NT2/D1 (cell line): ENCODE measurements around the gene TENT4A.

Experiments used
- DNase-seq: peaks from one replicate; pipeline ENCODE4 v3.0.0-alpha.2; 2011; ENCODE audit warnings: low read depth, low spot score
- H3K27me3 ChIP-seq: 2 replicates; pipeline ENCODE4 v1.6.0; 2011; ENCODE audit warnings: mild to moderate bottlenecking; ENCODE audit not compliant: insufficient read length, insufficient read depth
- H3K36me3 ChIP-seq: 2 replicates; pipeline ENCODE4 v1.6.1; 2011; ENCODE audit warnings: mild to moderate bottlenecking, low read length, mixed read lengths; ENCODE audit not compliant: insufficient read depth, insufficient read length
- H3K4me1 ChIP-seq: 2 replicates; pipeline ENCODE4 v1.5.1; 2011; ENCODE audit not compliant: insufficient read depth, insufficient read length
- H3K4me3 ChIP-seq: 2 replicates; pipeline ENCODE4 v1.5.1; 2011; ENCODE audit warnings: low read depth; ENCODE audit not compliant: insufficient read length
- H3K9ac ChIP-seq: 2 replicates; pipeline ENCODE4 v1.6.0; 2011; ENCODE audit warnings: low read depth; ENCODE audit not compliant: insufficient read length
- H3K9me3 ChIP-seq: 2 replicates; pipeline ENCODE4 v1.5.1; 2011; ENCODE audit warnings: mild to moderate bottlenecking, low read length; ENCODE audit not compliant: insufficient read depth
- SUZ12 ChIP-seq: IDR thresholded peaks from 2 replicates; pipeline ENCODE4 v1.6.1; 2011; ENCODE audit not compliant: insufficient read length, insufficient read depth; ENCODE audit errors: extremely low read depth
- YY1 ChIP-seq: IDR thresholded peaks from 2 replicates; pipeline ENCODE4 v1.6.1; 2011; ENCODE audit not compliant: insufficient read length, insufficient read depth
- ZNF274 ChIP-seq: IDR thresholded peaks from 2 replicates; pipeline ENCODE4 v1.6.1; 2011; ENCODE audit warnings: mild to moderate bottlenecking, low read depth, low read length

The TENT4A gene

GRCh38 chr5:6729386-6730310, 16.4 kb downstream of the TENT4A start:
- Histone ChIP-seq H3K9ac (no peak overlapping the region), H3K4me1 (no peaks in the 10 kb centered on the region), H3K4me3 (no peak overlapping the region)

GRCh38 chr5:6730407-6730806, 17.2 kb downstream of the TENT4A start:
- H3K4me3 ChIP-seq = no peak overlapping the region
- no peaks in the 10 kb centered on the region for H3K4me1 ChIP-seq
- H3K9ac ChIP-seq = no peak overlapping the region
- DNase-seq = no peak
- no peaks in the 10 kb centered on the region for H3K9me3 ChIP-seq
- no peaks in the 10 kb centered on the region for H3K27me3 ChIP-seq
- no peak for TF ChIP-seq YY1
- no peak for TF ChIP-seq ZNF274
- no peak for TF ChIP-seq SUZ12
- H3K36me3 ChIP-seq = peaks cover 22% of the 10 kb centered on the region

More at GRCh38 chr5:6729386-6730310, 16.4 kb downstream of the TENT4A start:
- Histone ChIP-seq H3K9me3 (no peaks in the 10 kb centered on the region), H3K36me3 (peaks cover 26% of the 10 kb centered on the region), H3K27me3 (no peaks in the 10 kb centered on the region)
- no peak for TF ChIP-seq SUZ12
- no peak for TF ChIP-seq YY1
- TF ChIP-seq ZNF274 = no peak
- DNase-seq = no peak

GRCh38 chr5:6730807-6731206, 17.6 kb downstream of the TENT4A start:
- H3K27me3 ChIP-seq = no peaks in the 10 kb centered on the region
- no peak overlapping the region for H3K9ac ChIP-seq
- H3K4me3 ChIP-seq = no peak overlapping the region
- TF ChIP-seq YY1 = no peak
- no peak for TF ChIP-seq SUZ12
- TF ChIP-seq ZNF274 = no peak
- no peak for DNase-seq
- no peaks in the 10 kb centered on the region for H3K9me3 ChIP-seq
- peaks cover 18% of the 10 kb centered on the region for H3K36me3 ChIP-seq
- H3K4me1 ChIP-seq = no peaks in the 10 kb centered on the region

DNA sequence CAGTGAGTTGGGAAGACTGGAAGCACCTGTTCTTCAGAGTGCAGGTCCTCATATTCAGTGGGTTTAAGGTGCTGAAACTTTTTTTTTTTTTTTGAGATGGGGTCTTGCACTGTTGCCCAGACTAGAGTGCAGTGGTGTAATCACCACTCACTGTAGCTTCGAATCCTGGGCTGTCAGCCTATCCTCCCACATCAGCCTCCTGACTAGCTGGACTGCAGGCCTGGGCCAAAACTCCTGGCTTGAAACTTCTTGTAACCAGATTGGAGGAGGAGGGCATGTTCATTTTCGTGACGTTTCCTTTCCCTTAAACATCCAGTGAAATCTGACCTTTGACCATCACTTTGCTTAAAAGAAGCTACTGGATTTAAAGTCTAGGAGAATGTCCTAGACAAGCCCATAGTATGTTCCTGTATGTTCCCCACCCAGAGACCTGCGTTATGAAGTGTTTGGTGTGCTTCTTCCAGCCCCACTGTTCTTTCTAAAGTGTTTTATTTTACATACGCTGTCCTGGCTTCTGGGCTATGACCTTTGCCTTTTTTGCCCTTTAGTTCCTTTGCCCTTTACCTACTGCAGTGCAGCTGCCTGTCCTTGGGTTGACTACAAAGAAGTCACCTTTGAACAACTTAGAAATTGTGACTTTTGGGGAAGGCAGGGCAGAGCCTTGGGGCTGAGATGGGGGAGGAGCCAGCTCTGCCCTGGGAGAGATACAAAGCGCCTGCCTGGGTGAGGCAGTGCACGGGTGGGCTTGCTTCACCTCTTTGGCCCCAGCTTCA, 18.4 kb downstream of the TENT4A start:
- Histone ChIP-seq H3K36me3 (peaks cover 15% of the 10 kb centered on the region), H3K9ac (no peak overlapping the region), H3K27me3 (no peaks in the 10 kb centered on the region), H3K4me1 (no peaks in the 10 kb centered on the region), H3K9me3 (no peaks in the 10 kb centered on the region), H3K4me3 (no peak overlapping the region)
- no peak for DNase-seq
- TF ChIP-seq ZNF274 = no peak
- no peak for TF ChIP-seq SUZ12
- TF ChIP-seq YY1 = no peak

DNA sequence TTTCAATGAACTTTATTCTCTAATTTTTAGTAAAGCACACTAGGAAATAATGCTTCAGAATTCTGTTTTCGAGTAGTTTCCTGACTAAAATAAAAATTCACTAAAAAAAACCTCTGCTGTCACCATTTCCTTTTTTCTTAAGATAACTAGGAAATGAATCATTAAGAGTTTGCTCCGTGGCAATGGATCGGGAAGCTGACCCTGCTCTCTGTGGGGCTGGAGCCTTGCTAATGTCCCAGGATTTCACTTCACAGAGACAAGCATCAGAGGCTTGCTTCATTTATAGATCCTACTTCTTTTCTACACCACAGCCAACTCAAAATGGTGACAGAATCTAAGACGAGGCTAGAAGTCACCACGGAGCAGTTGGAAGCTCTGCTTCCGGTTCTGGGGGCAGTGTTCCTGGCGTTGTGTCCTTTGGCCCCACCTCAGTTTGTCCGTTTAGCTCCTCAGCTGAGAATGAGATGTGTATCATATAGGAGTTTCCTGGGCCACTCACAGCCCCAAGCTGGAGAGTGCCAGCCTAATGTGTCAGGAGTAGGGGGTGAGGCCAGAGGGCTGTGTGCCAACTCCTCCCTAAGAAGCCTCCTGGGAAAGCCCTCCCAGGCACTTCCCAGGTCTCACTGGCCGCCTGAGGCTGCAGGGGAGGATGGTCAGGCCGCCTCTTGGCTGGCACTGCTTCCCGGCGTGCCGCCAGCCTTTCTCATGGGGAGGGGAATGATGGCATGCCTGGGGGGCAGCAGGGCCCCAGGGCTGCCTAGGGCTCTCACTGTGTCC, 19.6 kb downstream of the TENT4A start:
- peaks cover 25% of the 10 kb centered on the region for H3K36me3 ChIP-seq
- H3K27me3 ChIP-seq = no peaks in the 10 kb centered on the region
- DNase-seq = no peak
- TF ChIP-seq SUZ12 = no peak
- TF ChIP-seq YY1 = no peak
- no peak for TF ChIP-seq ZNF274
- no peaks in the 10 kb centered on the region for H3K4me1 ChIP-seq
- H3K4me3 ChIP-seq = no peak overlapping the region
- H3K9ac ChIP-seq = no peak overlapping the region
- H3K9me3 ChIP-seq = no peaks in the 10 kb centered on the region

GRCh38 chr5:6733411-6734242, 20.4 kb downstream of the TENT4A start:
- Histone ChIP-seq H3K4me3 (no peak overlapping the region), H3K9me3 (no peaks in the 10 kb centered on the region), H3K27me3 (no peaks in the 10 kb centered on the region), H3K4me1 (no peaks in the 10 kb centered on the region), H3K9ac (no peak overlapping the region), H3K36me3 (peaks cover 33% of the 10 kb centered on the region)
- DNase-seq = no peak
- TF ChIP-seq SUZ12 (no peak), YY1 (no peak), ZNF274 (no peak)
